ENCODE data around the gene RNF31. TPM values are rescaled to one million over a fixed set of nuclear protein-coding genes. Genes with fewer than 3 reads are reported as not detected.

The RNF31 gene
- total RNA-seq, 4 donors from 2014 or later = 17.7 to 106 (median 57.9) TPM

DNA sequence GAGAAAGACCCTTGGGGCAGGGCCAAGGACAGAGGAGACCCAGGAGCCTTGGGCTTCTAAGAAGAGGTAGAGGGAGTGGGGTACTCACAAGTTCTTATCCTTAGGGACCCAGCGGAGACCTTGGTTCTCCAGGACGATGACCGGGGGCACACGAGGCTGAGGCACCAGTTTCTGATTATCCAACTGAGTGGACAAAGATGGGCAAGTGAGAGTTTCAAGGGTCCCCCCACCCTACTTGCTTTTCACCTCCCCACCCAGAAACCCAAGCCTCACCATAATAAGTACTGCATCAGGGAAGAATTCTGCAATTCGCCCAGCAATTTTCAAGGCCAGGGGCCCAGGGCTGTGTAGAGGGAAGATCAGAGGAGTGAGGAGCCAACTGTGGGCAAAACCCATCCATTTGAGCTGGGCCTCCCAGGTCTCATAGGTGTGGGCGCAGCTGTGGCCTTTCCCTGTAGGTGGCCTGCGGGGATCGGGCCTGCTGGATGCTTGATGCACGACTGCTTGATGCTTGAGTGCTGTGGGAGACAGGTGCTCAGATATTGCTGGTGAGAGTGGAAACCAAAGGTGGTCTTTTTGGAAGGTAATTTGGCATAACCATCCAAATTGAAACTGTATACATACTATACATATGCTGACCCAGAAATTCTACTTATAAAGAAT, 7.9 kb upstream of the RNF31 start:
- TF ChIP-seq, protein P1, sequence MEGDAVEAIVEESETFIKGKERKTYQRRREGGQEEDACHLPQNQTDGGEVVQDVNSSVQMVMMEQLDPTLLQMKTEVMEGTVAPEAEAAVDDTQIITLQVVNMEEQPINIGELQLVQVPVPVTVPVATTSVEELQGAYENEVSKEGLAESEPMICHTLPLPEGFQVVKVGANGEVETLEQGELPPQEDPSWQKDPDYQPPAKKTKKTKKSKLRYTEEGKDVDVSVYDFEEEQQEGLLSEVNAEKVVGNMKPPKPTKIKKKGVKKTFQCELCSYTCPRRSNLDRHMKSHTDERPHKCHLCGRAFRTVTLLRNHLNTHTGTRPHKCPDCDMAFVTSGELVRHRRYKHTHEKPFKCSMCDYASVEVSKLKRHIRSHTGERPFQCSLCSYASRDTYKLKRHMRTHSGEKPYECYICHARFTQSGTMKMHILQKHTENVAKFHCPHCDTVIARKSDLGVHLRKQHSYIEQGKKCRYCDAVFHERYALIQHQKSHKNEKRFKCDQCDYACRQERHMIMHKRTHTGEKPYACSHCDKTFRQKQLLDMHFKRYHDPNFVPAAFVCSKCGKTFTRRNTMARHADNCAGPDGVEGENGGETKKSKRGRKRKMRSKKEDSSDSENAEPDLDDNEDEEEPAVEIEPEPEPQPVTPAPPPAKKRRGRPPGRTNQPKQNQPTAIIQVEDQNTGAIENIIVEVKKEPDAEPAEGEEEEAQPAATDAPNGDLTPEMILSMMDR (IDR thresholded peaks at IDR 0.05) = no peak
- TF ChIP-seq POLR2A (IDR thresholded peaks at IDR 0.05) = no peak
- H3K27ac ChIP-seq = peak overlapping the region in 1 of 2 donors; percentile 27
- DNase-seq = no peak
- no peaks in the 10 kb centered on the region for H3K36me3 ChIP-seq
- H3K9me3 ChIP-seq = no peaks in the 10 kb centered on the region
- H3K27me3 ChIP-seq = no peaks in the 10 kb centered on the region
- intact Hi-C loops (cut with DNase I; ENCODE audit: low total_unique reads) = no loop called here
- no peak overlapping the region for H3K4me3 ChIP-seq
- H3K4me1 ChIP-seq = peaks cover 4 to 7% of the 10 kb centered on the region in 2 donors

DNA sequence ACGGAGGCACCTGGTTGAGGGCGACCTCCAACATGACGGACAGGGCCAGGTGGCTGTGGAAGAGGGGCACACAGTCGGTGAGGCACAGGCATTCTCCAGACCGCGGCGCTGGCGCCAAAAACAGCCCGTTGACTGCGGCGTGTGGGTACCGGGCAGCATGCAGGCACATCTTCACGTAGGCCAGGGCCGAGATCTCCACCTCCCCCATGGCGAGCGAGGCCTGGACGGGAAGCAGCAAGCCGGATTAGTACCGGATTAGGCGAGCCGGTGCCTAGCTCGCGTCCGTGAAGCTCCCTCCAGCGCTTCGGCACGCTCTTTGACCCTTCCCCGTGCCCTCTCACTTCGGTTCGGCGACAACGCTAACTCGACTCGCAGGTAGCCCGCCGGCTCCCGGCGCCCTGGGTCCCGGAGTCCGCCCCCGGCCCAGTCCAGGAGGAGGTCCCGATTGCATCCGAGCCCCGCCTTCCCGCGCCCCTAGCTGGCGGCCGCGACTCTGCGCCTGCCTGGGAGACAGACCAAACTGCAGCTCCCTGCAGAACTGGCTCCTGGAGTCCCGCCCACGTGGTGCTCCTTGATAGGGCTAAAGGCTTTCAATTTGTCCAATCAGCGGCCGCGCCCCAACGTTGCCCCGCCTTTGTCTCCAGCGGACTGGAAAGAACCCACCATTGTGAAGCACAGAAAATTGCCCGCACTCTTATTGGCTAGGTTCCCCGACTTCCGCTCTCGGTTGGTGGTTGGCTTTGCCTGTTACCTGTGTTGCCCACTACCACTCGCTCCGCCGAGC, 6.0 kb upstream of the RNF31 start, which contains the start of gene EMC9:
Gene EMC9 (minus strand): TSS at position 495 of the 784 bp plus-strand sequence. CDS start 287 bp downstream, at position 208.
- intact Hi-C loops (cut with DNase I; ENCODE audit: low total_unique reads) = no loop called here
- peak; percentile 99 to 100 for DNase-seq
- TF ChIP-seq, protein P1 (IDR thresholded peaks at IDR 0.05) = peak; percentile 41 to 81 (median 66)
- TF ChIP-seq POLR2A (IDR thresholded peaks at IDR 0.05) = peak; percentile 90
- Histone ChIP-seq H3K9me3 (no peaks in the 10 kb centered on the region), H3K36me3 (no peaks in the 10 kb centered on the region), H3K27ac (peak within 1 kb of the TSS; percentile 86 to 90), H3K27me3 (no peaks in the 10 kb centered on the region), H3K4me3 (peak within 1 kb of the TSS; percentile 65 to 92), H3K4me1 (peaks cover 4 to 7% of the 10 kb centered on the region in 2 donors)

DNA sequence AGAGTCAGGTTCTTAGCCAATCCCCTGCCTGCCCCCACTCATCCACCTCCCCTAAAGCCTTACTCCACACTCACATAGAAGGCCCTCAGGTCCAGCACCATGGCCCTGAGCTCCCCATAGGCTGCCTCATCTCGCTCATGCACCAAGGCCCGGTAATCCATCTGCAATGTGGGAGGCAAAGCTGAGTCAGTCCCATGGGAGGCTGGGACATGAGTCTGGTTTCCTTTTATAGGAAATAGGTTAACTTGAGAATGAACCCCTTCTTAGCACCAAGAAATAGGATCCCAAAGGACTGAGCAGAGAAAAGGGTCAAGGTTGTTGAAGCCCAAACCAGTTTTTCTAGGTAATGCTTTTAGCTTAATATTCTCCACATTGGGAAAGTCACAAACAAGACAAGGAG, 3.8 kb upstream of the RNF31 start:
- H3K36me3 ChIP-seq = no peaks in the 10 kb centered on the region
- no peaks in the 10 kb centered on the region for H3K27me3 ChIP-seq
- DNase-seq = no peak
- intact Hi-C loops (cut with DNase I; ENCODE audit: low total_unique reads) = no loop called here
- H3K4me1 ChIP-seq = peaks cover 6 to 8% of the 10 kb centered on the region in 2 donors
- H3K4me3 ChIP-seq = no peak overlapping the region
- no peak for TF ChIP-seq POLR2A (IDR thresholded peaks at IDR 0.05)
- TF ChIP-seq, protein P1 (IDR thresholded peaks at IDR 0.05) = no peak
- H3K27ac ChIP-seq = no peak overlapping the region
- H3K9me3 ChIP-seq = no peaks in the 10 kb centered on the region

DNA sequence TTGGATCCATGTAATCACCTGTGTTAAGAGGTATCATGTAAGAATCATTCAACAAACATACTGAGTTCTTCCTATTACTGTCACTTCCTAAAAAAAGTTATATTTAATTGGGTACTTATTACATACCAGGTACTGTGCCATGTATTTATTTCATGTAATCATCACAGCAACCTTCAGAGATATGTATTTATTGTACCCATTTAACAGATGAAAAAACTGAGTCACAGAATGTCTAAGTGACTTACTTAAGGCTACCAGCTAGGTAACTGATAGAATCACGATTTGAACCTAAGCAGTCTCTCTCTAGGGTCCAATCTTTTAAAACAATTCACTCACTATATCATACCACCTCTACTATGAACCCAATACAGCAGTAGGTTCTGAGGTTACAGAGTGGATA, 2.8 kb upstream of the RNF31 start:
- intact Hi-C loops (cut with DNase I; ENCODE audit: low total_unique reads) = no loop called here
- H3K27ac ChIP-seq = no peak overlapping the region

More for the DNA sequence above, 2.8 kb upstream of the RNF31 start:
- no peaks in the 10 kb centered on the region for H3K9me3 ChIP-seq
- no peaks in the 10 kb centered on the region for H3K27me3 ChIP-seq
- TF ChIP-seq, protein P1 (IDR thresholded peaks at IDR 0.05) = no peak
- no peak for TF ChIP-seq POLR2A (IDR thresholded peaks at IDR 0.05)
- peaks cover 6 to 8% of the 10 kb centered on the region in 2 donors for H3K4me1 ChIP-seq
- no peaks in the 10 kb centered on the region for H3K36me3 ChIP-seq
- no peak for DNase-seq
- H3K4me3 ChIP-seq = no peak overlapping the region
